Prostate gland (tissue), 2 donors: Measurements from ENCODE around the gene COG4.
"Not testable (repeated sequence)": the region's sequence is repeated elsewhere in the genome, so short reads cannot be mapped to it uniquely, and the experiment has no call there.

Experiments used
- CTCF ChIP-seq, 4 experiments: fragments of 200-600 bp in 2 of 4; fragments of 450-650 bp in 2 of 4; sonication (generic) in 2 of 4; IDR thresholded peaks; 1 replicate in 3 of 4; 2 replicates in 1 of 4; pipeline ENCODE4 v1.5.1; 2016 to 2019; ENCODE audit warnings: antibody characterized with exemption in 4 of 4, mild to moderate bottlenecking in 2 of 4, moderate library complexity in 2 of 4
- POLR2A ChIP-seq: fragments of 450-650 bp; IDR thresholded peaks from one replicate; pipeline ENCODE4 v1.6.1; 2016; ENCODE audit warnings: antibody characterized with exemption, mild to moderate bottlenecking
- POLR2AphosphoS5 ChIP-seq: sonication (generic); formaldehyde crosslinking; IDR thresholded peaks from one replicate; pipeline ENCODE4 v1.6.1; 2017; ENCODE audit warnings: antibody characterized with exemption

- not testable (repeated sequence) for TF ChIP-seq CTCF (IDR thresholded peaks at IDR 0.05); POLR2A; POLR2AphosphoS5
Measured at GRCh38 chr16:70529954-70530353, 6.6 kb upstream of the COG4 start.
